Measurements from ENCODE around the gene KDM3A.
"Not testable (repeated sequence)": the region's sequence is repeated elsewhere in the genome, so short reads cannot be mapped to it uniquely, and the experiment has no call there.

The KDM3A gene

DNA sequence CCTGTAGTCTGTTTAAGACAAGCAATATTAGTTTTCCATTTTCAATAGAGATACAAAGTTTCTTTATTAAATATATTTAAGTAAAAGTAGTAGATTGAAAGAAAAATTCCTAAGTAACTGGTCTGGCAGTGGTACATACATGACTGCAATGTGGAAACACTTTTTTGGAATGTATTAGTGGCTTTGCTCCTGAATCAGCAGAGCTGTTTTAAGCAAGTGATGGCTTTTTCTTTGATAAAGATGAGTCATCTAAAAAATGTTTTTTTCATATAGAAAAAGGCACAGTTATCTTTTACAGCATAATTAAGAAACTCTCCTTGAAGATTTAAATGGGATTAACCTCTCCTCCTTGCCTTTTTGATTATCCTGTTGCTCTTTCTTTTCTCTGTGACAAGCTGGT, 34.9 kb downstream of the KDM3A start:
- no peak for DNase-seq (ENCODE audit: low read depth)

DNA sequence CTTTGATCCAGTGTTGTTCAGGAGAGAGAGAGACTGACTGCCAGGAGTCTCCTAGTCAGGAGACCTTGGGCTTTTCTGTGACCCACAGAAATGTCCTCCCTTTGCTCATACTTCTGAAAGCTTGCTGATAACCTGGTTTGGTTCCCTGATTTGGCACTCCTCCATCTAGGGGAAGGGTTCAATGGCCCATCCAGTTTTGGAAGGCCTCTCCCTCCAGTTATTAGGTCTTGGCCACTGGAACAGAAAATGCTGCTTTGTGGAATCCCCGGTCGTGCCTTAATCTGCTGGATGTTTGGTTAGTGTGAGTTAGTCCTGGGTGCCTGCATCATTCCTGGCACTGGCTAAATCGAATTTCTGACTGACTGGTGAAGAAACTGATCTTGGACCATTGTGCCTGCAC, 35.7 kb downstream of the KDM3A start:
- no peak for DNase-seq (ENCODE audit: low read depth)

DNA sequence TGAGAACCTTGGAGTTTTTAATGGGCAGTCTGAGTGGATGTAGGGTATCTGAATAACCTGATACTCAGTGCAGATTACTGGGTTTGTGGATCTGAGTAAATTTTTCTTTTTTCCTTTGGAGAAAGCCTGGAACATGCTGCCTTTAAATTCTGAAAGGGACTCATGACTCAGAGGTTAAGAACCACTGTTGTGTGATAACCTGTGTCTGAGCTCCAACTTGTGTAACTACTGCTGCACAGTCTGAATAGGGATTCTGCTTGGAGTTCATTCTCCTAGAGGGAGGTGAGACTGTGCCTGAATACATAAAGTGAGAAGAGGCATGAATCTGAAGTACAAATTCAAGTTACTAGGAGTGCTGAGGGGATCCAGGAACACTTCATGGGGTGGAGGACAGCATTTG, 36.2 kb downstream of the KDM3A start:
- no peak for DNase-seq (ENCODE audit: low read depth)

DNA sequence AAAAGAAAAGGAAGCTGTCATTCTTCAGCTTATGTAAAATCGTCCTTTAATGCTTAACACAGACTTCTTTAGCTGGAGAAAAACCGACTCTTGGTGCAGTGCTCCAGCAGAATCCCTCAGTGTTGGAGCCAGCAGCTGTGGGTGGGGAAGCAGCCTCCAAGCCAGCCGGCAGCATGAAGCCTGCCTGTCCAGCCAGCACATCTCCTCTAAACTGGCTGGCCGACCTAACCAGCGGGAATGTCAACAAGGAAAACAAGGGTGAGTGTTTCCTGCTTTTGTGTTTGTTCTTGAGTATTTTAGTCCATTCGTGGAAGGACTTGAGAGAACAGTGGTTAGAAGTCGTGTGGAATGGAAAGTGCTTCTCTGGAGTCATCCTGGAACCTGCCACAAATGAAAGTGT, 38.9 kb downstream of the KDM3A start:
- DNase-seq (ENCODE audit: low read depth) = no peak

DNA sequence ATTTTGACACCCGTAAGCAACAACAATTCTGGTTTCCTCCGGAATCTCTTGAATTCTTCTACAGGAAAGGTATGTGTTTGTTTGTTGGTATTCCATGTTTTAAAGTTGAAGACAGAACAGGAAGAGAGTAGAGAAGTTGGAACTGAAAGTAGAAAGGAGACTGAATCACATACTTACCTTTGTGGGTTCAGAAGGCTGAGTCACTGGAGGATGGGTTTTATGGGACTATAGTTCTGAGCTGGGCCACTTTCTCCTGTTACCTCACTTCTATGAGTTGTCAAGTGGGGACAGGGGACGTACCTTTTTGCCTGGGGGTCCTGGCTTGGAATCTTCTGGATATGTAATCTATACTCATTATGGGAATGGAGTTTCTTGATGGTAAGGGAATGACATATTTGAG, 40.9 kb downstream of the KDM3A start:
- DNase-seq (ENCODE audit: low read depth) = no peak

DNA sequence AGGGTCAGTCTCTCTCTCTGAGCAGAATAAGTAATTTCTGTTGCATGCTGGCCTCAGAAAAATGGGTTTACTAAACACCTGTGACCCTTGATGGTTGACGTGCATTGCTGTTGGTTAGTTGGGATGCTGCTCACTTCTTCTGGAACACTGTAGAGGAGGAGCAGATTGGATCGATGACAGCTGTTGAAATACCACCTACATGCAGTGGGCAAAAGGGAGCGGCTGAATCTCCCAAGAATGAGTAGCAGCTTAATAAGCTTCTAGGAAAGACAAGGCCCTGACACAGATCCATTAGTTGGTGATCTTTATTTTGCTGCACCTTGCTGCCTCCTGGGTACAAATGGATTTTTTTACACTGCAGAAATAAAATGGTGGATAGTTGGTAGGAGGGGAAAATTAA, 43.2 kb downstream of the KDM3A start:
- DNase-seq (ENCODE audit: low read depth) = no peak

DNA sequence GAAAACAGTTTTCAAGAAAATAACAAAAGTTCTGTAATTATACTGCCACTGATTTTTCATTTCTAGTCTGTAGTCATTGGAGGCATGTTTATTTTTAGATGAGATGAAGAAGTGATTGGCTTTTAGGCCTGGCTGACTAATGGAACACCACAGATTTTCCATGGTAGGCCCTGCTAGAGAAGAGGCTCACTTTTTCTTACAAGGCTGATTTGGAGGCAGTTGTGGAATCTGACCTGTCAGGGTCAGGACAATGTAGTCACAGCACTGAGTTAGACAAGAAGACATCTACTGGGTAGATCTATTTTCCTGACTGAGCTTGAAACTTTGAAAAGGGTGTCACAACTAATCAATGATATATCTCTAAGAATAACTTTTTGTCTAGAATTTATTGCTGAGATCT, 43.9 kb downstream of the KDM3A start:
- DNase-seq (ENCODE audit: low read depth) = no peak

DNA sequence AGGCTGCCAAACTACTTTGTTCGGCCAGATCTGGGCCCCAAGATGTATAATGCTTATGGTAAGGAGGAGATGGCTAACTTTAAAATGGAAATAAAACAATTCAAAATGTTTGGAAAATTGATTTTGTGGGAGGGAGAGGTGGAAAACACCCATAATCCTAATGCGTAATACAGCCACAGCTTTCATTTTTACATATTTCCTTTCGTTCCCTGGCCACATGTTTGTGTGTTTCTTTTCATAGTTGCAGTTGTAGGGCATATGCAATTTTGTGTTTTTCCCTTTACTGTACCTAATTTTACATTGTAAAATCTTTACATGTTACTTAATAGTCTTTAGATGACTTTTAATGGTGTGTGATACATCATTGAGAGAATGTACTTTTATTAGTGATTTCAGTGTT, 44.6 kb downstream of the KDM3A start:
- no peak for DNase-seq (ENCODE audit: low read depth)

DNA sequence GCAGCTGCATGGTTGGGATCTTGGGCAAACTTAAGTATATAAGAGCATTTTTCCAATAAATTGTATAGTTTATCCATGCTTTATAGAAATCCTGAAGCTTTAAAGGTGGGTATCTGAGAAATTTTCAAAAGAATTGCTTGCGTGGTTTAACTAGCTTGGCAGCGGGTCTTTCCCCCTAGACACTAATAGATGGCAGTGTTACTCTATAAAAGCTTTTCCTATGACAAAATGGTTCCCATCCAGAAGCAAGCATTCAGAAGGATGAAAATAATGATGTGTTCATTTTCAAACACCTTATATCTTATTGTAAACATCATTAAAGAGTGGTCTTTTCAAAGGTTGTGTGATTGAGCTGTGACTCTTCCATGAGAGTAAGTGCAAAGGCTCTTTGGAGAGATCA, 45.9 kb downstream of the KDM3A start:
- DNase-seq (ENCODE audit: low read depth) = no peak

DNA sequence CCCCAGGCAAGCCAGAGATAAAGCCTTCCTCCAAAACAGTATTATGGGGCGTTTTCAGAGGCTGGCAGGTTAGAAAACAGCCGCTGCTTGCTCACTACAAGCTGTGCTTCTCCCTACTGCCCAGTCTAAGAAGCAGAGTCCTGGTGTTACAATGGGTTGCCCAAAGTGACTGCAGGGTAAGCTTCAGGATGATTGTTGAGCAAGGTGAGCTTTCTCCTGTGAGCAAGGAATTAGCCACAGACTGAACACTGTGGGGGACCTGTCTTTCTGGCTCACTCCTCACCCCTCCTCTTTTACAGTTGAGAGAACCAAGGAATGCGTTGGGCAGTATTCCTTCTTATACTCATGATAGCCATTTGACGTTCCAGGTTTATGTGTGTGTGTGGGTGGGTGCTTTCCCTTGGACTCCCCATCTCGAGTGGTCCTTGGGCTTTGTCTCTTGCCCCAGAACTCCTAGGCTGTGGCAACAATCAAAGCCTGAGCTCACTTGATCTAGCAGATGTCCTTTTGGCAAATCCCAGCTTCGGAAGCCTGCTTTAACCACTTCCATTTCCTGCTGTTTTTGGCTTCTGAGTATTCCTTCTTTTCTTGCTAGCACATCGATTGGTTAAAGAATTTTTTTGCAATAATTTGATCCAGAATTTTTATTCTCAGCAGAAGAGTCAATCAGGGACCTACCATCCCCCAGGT, 47.5 kb downstream of the KDM3A start:
- no peak for DNase-seq (ENCODE audit: low read depth)

DNA sequence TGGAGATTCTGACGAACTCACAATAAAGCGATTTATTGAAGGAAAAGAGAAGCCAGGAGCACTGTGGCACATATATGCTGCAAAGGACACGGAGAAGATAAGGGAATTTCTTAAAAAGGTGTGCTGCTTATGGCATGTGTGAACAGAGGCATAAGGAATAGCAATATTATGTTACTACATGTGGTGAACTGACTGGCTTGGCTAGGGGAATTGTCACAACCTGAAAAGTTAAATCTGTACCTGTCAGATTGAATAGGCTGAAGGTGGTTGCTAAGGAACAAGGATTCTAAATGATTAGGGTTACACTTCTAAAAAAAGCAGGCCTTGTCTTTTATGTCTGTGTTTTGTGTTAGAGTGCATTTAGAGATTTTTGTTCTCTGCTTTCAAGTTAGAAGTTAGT, 48.4 kb downstream of the KDM3A start:
- DNase-seq (ENCODE audit: low read depth) = no peak

DNA sequence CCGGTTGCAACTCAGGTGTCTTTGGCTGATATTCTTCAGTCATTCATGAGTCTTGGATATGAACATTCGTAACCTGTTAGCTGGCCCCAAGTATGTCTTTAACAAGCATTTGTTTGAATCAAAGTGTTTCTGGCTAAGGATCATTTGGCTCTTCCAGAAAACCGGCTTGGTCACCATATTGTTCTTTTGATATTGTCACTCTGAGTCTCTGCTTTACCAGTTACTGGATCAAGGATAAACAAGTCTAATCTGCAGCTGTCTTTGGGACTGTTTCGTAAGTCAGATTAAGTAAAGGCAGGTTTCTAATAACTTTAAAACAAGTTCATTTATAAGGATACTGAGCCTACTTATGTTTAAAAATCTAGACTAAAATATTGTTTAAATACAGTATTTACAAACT, 49.1 kb downstream of the KDM3A start:
- DNase-seq (ENCODE audit: low read depth) = no peak

DNA sequence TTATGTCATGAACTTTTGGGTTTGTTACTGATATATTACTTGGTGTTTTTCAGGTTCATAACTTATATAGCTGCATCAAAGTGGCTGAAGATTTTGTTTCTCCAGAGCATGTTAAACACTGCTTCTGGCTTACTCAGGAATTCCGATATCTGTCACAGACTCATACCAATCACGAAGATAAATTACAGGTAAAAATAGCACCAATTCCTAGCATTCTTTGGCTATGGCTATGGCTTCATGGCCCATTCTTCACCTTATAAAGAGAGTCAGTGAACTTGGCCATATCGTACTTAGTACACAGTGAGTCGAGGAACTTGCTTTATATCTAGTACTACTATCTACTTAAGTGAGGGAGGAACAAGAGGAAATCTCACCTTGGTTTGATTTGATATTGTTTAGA, 49.9 kb downstream of the KDM3A start:
- no peak for DNase-seq (ENCODE audit: low read depth)

DNA sequence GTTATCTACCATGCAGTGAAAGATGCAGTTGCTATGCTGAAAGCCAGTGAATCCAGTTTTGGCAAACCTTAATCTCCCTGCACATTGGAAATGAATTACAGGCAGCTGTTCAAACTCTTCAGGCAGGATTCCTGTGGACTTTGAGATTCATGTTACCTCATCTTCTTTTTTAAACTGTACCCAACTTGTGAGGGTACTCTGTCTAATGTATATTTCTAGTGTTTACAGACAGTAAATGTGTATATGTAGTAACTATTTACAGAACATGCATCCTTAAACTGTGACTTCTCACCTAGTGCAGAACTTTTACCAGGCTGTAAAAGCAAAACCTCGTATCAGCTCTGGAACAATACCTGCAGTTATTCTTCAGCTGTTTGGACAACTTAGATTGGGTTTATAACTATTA, 50.9 kb downstream of the KDM3A start:
- no peak for DNase-seq (ENCODE audit: low read depth)

DNA sequence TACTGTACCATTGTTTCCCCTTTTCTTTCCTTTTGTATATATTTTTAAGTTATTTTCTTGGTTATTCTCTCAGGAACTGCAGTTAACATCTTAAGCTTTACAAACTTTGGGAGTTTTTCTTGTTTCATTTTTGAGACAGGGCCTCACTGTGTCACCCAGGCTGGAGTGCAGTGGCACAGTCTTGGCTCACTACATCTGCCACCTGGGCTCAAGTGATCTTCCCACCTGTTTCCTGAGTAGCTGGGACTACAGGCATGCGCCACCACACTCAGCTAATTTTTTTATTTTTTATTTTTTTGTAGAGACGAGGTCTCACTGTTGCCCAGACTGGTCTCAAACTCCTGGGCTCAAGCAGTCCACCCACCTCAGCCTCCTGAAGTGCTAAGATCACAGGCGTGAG, 55.2 kb downstream of the KDM3A start:
- not testable (repeated sequence) for DNase-seq (ENCODE audit: low read depth)

DNA sequence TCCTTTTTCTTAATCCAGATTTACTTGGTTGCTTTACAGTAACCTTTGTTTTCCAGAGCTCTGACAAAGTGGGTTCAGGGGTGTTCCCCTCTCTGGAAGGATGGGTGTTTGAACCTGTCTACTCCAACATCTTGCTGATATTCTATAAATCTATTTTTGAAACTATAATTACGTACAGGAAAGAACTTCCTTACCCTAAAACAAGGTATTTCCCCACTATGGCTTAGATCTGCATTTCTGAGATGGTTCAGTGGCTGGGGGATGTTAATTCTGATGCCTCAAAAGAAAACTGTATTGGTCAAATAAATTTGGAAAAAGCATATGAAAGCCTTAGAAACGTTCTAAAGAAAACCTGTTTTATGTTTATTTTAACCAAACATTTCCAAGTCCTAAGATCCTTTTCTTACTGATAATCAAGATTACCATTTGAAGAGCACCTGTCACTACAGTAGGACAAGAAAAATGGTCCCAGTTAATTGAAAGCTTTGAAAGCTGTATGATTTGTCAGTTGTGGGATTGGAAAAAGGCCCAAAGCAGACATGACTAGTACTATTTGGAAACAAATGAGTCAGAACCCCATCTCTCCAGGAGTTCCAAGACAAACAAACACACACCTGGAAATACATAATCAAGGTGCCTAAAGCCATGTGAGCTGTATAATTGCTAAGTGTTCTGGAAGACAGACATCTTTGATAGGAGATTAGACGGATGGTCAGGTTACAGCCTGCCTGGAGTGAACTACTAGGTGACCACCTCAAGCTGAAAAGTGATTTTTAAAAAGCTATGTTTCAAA, 57.5 kb downstream of the KDM3A start:
- DNase-seq (ENCODE audit: low read depth) = no peak

DNA sequence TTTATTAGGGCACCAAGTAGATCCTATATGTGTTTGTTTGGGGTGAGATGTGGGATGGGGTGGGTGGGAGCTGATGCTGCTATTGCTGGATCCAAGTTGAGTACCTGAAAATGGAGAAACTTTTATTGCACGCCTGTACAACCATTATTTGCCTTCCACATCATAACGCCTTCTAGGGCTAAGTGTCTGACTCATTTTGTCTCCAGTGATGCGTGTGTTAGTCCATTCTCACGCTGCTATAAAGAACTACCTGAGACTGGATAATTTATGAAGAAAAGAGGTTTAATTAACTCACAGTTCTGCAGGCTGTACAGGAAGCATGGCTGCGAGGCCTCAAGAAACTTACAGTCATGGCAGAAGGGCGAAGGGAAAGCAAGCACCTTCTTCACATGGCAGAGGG, 58.2 kb downstream of the KDM3A start:
- DNase-seq (ENCODE audit: low read depth) = no peak

DNA sequence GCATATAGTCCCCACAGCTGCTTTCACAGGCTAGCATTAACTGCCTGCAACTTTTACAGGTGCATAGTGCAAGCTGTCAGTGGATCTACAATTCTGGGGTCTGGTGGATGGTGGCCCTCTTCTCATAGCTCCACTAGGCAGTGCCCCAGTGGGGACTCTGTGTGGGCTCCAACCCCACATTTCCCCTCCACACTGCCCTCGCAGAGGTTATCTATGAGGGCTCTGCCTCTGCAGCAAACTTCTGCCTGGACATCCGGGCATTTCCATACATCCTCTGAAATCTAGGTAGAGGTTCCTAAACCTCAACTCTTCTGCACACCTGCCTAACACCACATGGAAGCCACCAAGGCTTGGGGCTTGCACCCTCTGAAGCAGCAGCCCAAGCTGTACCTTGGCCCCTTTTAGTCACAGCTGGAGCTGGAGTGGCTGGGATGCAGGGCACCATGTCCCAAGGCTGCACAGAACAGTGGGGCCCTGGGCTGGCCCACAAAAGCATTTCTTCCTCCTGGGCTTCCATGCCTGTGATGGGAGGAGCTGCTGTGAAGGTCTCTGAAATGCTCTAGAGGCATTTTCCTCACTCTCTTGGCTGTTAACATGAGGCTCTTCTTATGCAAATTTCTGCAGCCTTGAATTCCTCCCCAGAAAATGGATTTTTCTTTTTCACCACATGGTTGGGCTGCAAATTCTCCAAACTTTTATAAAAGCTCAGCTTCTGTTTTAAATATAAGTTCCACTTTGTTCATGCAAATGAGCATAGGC, 59.3 kb downstream of the KDM3A start:
- no peak for DNase-seq (ENCODE audit: low read depth)

DNA sequence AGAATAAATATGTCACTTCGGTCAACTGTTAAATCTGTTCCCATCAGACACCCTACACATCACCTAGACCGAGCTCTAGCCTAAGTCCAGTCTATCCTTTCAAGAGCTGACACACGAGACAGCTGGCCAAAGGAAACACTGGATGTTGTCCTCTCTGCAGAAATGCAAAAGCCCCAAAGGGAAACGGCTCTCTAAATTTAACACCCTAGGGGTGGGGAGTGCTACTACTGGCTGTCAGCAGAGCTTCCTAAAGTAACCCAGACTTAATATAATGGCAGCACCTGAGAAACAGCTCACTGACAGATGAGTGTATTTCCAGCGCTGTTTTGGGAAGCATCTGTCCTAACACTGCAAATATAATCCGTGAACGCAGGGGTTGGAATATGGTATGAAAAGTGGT, 66.4 kb downstream of the KDM3A start:
- DNase-seq (ENCODE audit: low read depth) = no peak

DNA sequence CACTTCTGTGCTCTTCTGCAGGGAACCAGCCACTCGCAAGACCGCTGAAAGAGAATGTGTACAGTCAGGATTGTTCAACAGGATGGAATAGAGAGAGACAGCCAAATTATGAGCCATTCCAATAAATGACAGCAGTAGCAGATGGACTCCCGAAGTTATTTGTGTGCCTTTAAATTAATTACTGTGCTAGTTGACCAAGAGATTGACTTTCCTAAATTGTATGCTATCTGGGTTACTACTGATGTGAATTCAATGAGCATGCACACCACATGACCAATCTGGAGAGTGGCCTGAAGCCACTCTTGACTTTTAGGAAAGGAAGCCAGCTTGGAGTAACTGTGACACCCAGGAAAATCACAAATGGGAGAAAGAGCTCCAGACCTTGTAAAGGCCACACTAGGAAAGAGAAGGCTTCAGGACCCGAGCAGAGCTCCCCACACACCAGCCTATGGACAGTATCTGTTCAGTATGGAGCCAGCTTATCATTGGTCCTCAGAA, 69.3 kb downstream of the KDM3A start:
- DNase-seq (ENCODE audit: low read depth) = no peak

DNA sequence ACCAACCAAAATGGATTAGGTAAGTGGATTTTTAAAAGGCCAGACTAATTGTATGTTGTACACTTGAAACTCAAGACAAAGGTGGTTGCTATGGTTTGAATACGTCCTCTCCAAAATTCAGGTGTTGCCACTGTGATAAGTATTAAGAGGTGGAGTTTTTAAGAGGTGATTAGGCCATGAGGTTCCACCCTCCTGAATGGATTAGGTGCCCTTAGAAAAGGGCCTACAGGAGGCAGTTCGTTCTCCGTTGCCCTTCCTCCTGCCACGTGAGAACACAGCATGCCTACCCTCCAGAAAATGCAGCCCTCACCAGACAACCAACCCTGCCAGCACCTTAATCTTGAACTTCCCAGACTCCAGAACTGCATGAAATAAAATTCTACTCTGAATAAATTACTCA, 70.9 kb downstream of the KDM3A start:
- no peak for DNase-seq (ENCODE audit: low read depth)

DNA sequence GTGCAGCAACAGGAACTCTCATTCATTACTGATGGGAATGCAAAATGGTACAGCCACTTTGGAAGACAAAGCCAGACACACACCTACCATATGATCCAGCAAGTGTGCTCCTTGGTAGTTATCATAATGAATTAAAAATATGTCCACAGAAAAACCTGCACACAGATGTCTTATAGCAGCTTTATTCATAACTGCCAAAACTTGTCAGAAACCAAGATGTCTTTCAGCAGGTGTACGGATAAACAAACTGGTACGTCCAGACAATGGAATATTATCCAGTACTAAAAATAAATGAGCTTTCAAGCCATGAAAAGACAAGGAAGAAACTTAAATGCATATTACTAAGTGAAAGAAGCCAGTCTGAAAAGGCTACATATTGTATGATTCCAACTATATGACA, 71.7 kb downstream of the KDM3A start:
- no peak for DNase-seq (ENCODE audit: low read depth)
